ENCODE results near the gene SLC35G6. TPM values are rescaled to one million over a fixed set of nuclear protein-coding genes. Genes with fewer than 3 reads are reported as not detected.

The SLC35G6 gene
- total RNA-seq, 2 donors from 2014 or later, result 0.33 TPM; not detected in 1

GRCh38 chr17:7501729-7502128, 20.5 kb downstream of the SLC35G6 start:
- H3K36me3 ChIP-seq (ENCODE audit: control insufficient read depth, insufficient read depth, low read length), result peaks cover 90% of the 10 kb centered on the region
- H3K27me3 Mint-ChIP-seq (ENCODE audit: insufficient read depth), result no peaks in the 10 kb centered on the region
- no peaks in the 10 kb centered on the region for H3K27me3 ChIP-seq (ENCODE audit: control insufficient read depth, insufficient read depth, low read length, poor library complexity, severe bottlenecking)
- H3K27ac ChIP-seq (ENCODE audit: low read depth, low read length), result no peak overlapping the region
- H3K4me1 ChIP-seq (ENCODE audit: control insufficient read depth, insufficient read depth, low read length), result no peaks in the 10 kb centered on the region
- no peaks in the 10 kb centered on the region for H3K9me3 Mint-ChIP-seq
- no peak for TF ChIP-seq CTCF (conservative IDR thresholded peaks at IDR 0.05)
- DNase-seq, result no peak
- 90 to 96% methylated on average over 13 to 14 of the region's 14 CpGs for WGBS, 2 experiments (ENCODE audit: insufficient coverage in 1 of 2, insufficient read length in 1 of 2)
- H3K36me3 Mint-ChIP-seq (ENCODE audit: low read depth), result peaks cover 84% of the 10 kb centered on the region
- H3K9me3 ChIP-seq (ENCODE audit: control insufficient read depth, low read length), result no peaks in the 10 kb centered on the region
- H3K4me1 Mint-ChIP-seq, result no peaks in the 10 kb centered on the region
- H3K27ac Mint-ChIP-seq, result no peak overlapping the region
- no peak overlapping the region for H3K4me3 ChIP-seq (ENCODE audit: low read length)
- H3K9ac ChIP-seq (ENCODE audit: extremely low read depth, low read length, poor library complexity, severe bottlenecking), result no peak overlapping the region
- no peak overlapping the region for H3K4me3 Mint-ChIP-seq

- Mint-ChIP-seq H3K27ac (no peak overlapping the region), H3K27me3 (ENCODE audit: insufficient read depth) (no peaks in the 10 kb centered on the region), H3K36me3 (ENCODE audit: low read depth) (peaks cover 82% of the 10 kb centered on the region), H3K4me3 (no peak overlapping the region), H3K9me3 (no peaks in the 10 kb centered on the region), H3K4me1 (no peaks in the 10 kb centered on the region)
- Histone ChIP-seq H3K4me3 (ENCODE audit: low read length) (no peak overlapping the region), H3K9me3 (ENCODE audit: control insufficient read depth, low read length) (no peaks in the 10 kb centered on the region), H3K9ac (ENCODE audit: extremely low read depth, low read length, poor library complexity, severe bottlenecking) (no peak overlapping the region), H3K27me3 (ENCODE audit: control insufficient read depth, insufficient read depth, low read length, poor library complexity, severe bottlenecking) (no peaks in the 10 kb centered on the region), H3K4me1 (ENCODE audit: control insufficient read depth, insufficient read depth, low read length) (no peaks in the 10 kb centered on the region), H3K27ac (ENCODE audit: low read depth, low read length) (no peak overlapping the region), H3K36me3 (ENCODE audit: control insufficient read depth, insufficient read depth, low read length) (peaks cover 89% of the 10 kb centered on the region)
- TF ChIP-seq CTCF (conservative IDR thresholded peaks at IDR 0.05), result no peak
- no peak for DNase-seq
- WGBS, 2 experiments (ENCODE audit: insufficient coverage in 1 of 2, insufficient read length in 1 of 2), result 91 to 93% methylated on average over 14 to 20 of the region's 20 CpGs
Observed at GRCh38 chr17:7502171-7502847, 21.1 kb downstream of the SLC35G6 start.

- 89 to 95% methylated on average over 10 to 14 of the region's 14 CpGs for WGBS, 2 experiments (ENCODE audit: insufficient coverage in 1 of 2, insufficient read length in 1 of 2)
- Mint-ChIP-seq H3K4me1 (no peaks in the 10 kb centered on the region), H3K27me3 (ENCODE audit: insufficient read depth) (no peaks in the 10 kb centered on the region), H3K4me3 (no peak overlapping the region), H3K27ac (no peak overlapping the region), H3K36me3 (ENCODE audit: low read depth) (peaks cover 80% of the 10 kb centered on the region), H3K9me3 (no peaks in the 10 kb centered on the region)
- no peaks in the 10 kb centered on the region for H3K4me1 ChIP-seq (ENCODE audit: control insufficient read depth, insufficient read depth, low read length)
- H3K4me3 ChIP-seq (ENCODE audit: low read length), result no peak overlapping the region
- DNase-seq, result peak; percentile 84
- H3K27ac ChIP-seq (ENCODE audit: low read depth, low read length), result no peak overlapping the region
- H3K36me3 ChIP-seq (ENCODE audit: control insufficient read depth, insufficient read depth, low read length), result peaks cover 87% of the 10 kb centered on the region
- H3K27me3 ChIP-seq (ENCODE audit: control insufficient read depth, insufficient read depth, low read length, poor library complexity, severe bottlenecking), result no peaks in the 10 kb centered on the region
- H3K9me3 ChIP-seq (ENCODE audit: control insufficient read depth, low read length), result no peaks in the 10 kb centered on the region
- H3K9ac ChIP-seq (ENCODE audit: extremely low read depth, low read length, poor library complexity, severe bottlenecking), result no peak overlapping the region
- peak; percentile 66 for TF ChIP-seq CTCF (conservative IDR thresholded peaks at IDR 0.05)
Observed at GRCh38 chr17:7502987-7503386, 21.7 kb downstream of the SLC35G6 start.
